GM23338 (cell line): ENCODE data around the gene STEAP1B. TPM values are rescaled to one million over a fixed set of nuclear protein-coding genes. Genes with fewer than 3 reads are reported as not detected.

ENCODE experiments used
- CREB1 ChIP-seq: fragments of 250-450 bp; sonication (Bioruptor Pico); IDR thresholded peaks from 2 replicates; pipeline ENCODE4 v1.5.0; 2020; ENCODE audit warnings: low read depth, mild to moderate bottlenecking, moderate library complexity
- ETS1 ChIP-seq: IDR thresholded peaks from 2 replicates; pipeline ENCODE4 v1.6.1; 2016; ENCODE audit warnings: antibody characterized with exemption
- EZH2 ChIP-seq: fragments of 200-600 bp; sonication (generic); IDR thresholded peaks from one replicate; pipeline ENCODE4 v1.8.0; 2017; ENCODE audit warnings: antibody characterized with exemption, mild to moderate bottlenecking, low read depth; ENCODE audit not compliant: unreplicated experiment
- JUNB ChIP-seq: IDR thresholded peaks from one replicate; pipeline ENCODE4 v1.6.1; 2016; ENCODE audit warnings: antibody characterized with exemption; ENCODE audit not compliant: unreplicated experiment
- NANOG ChIP-seq: IDR thresholded peaks from 2 replicates; pipeline ENCODE4 v1.6.1; 2016; ENCODE audit warnings: antibody characterized with exemption, borderline replicate concordance
- POLR2AphosphoS5 ChIP-seq: IDR thresholded peaks from 2 replicates; pipeline ENCODE4 v1.6.1; 2016; ENCODE audit warnings: antibody characterized with exemption, low read depth
- REST ChIP-seq: IDR thresholded peaks from one replicate; pipeline ENCODE4 v1.6.1; 2018; ENCODE audit warnings: antibody characterized with exemption; ENCODE audit not compliant: unreplicated experiment
- STAT1 ChIP-seq: IDR thresholded peaks from one replicate; pipeline ENCODE4 v1.6.1; 2016; ENCODE audit warnings: antibody characterized with exemption; ENCODE audit not compliant: unreplicated experiment
- ZNF462 ChIP-seq: fragments of 250-450 bp; sonication (Bioruptor Pico); IDR thresholded peaks from 2 replicates; pipeline ENCODE4 v1.5.0; 2020; ENCODE audit warnings: mild to moderate bottlenecking, moderate library complexity
- polyA plus RNA-seq: library from polyadenylated mRNA; unstranded; fragments of >200 nt; fragmentation: Nextera tagmentation; extraction: Ambion mirVana; gene quantifications from 2 replicates; pipeline ENCODE4 v1.2.1, GENCODE V29; 2016
- total RNA-seq: library from RNA; depleted of rRNA; stranded (reverse); fragments of >200 nt; shearing (Covaris generic); gene quantifications from 2 replicates; pipeline ENCODE4 v1.2.3, GENCODE V29; 2014

Gene STEAP1B
- total and polyA plus RNA-seq, 2 experiments from 2014 or later: 4.9 to 16.5 TPM

GRCh38 chr7:22400936-22401553 is 98.9 kb downstream of the STEAP1B start (continued):
- TF ChIP-seq ZNF462 (CRISPR knock-in tag): no peak
- no peak for TF ChIP-seq REST
- TF ChIP-seq ETS1: no peak
- TF ChIP-seq NANOG: no peak
- TF ChIP-seq CREB1 (CRISPR knock-in tag): no peak
- TF ChIP-seq EZH2: no peak
- no peak for TF ChIP-seq JUNB
- TF ChIP-seq POLR2AphosphoS5: no peak
- no peak for TF ChIP-seq STAT1
